ENCODE results near the gene AQP12B. TPM values are rescaled to one million over a fixed set of nuclear protein-coding genes. Genes with fewer than 3 reads are reported as not detected.
A peak's percentile ranks its signal among the peaks of the same experiment; 100 is the strongest.
"Not testable (repeated sequence)": the region's sequence is repeated elsewhere in the genome, so short reads cannot be mapped to it uniquely, and the experiment has no call there.

The AQP12B gene
- total RNA-seq, 2 donors from 2014 or later: not detected

- Mint-ChIP-seq H3K4me3 (no peak overlapping the region), H3K36me3 (ENCODE audit: low read depth) (no peaks in the 10 kb centered on the region), H3K27ac (no peak overlapping the region), H3K27me3 (peaks cover 41% of the 10 kb centered on the region), H3K9me3 (no peaks in the 10 kb centered on the region), H3K4me1 (no peaks in the 10 kb centered on the region)
- ATAC-seq (replicated peaks): no peak
Observed at GRCh38 chr2:240662681-240663080, 20.0 kb downstream of the AQP12B start.

DNA sequence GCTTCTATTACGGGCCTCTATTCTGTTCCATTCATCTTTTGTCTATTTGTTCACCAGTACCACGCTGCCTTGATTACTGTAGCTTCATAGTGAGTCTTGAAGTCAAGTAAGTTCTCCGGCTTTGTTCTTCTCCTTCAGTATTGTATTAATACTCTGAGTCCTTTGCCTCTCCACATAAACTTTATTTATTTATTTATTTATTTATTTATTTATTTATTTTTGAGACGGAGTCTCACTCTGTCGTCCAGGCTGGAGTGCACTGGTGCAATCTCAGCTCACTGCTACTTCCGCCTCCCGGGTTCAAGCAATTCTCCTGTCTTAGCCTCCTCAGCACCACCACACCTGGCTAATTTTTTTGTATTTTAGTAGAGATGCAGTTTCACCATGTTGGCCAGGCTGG, 22.8 kb downstream of the AQP12B start:
- peaks cover 29% of the 10 kb centered on the region for H3K27me3 Mint-ChIP-seq
- not testable (repeated sequence) for H3K9me3 Mint-ChIP-seq; H3K36me3 Mint-ChIP-seq (ENCODE audit: low read depth); H3K4me1 Mint-ChIP-seq; H3K4me3 Mint-ChIP-seq; ATAC-seq (replicated peaks); H3K27ac Mint-ChIP-seq

DNA sequence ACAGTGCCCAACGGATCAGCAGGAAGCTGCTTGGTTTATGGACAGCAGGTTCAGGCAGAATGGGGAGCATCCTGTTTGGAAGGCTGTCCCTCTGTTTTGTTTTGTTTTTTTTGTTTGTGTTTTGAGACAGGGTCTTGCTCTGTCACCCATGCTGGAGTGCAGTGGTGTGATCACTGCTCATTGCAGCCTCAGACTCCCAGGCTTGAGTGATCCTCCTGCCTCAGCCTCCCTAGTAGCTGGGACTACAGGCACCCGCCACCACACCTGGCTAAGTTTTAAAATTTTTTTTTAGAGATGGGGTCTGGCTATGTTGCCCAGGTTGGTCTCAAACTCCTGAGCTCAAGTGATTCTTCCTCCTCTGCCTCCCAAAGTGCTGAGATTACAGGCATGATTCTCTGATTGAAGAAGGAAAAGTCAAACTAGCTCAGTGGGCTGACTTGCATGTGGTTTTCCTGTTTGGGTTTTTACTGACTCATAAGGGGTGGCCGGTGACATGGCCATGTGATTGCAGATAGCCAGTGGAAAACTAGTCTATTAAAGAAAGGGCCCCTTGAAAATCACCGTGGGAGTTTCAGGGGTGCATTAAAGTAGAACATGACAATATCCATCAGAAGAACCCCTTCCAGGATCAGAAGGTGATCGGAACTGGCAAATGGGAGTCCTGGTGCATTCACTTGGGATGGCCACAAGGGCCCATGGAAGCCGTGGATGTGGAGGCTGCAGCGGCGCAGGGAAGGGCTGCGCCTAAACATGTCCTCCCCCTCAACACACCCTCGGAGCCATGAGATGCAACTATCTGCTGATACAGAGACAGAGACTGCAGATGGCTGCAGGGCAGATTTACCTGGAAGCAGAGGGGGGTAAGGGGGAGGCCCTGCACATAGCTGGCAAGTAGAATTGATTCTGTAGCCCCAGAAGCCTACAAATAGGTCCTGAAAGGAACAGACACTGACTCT, 26.5 kb downstream of the AQP12B start:
- no peaks in the 10 kb centered on the region for H3K36me3 Mint-ChIP-seq (ENCODE audit: low read depth)
- no peak overlapping the region for H3K4me3 Mint-ChIP-seq
- no peaks in the 10 kb centered on the region for H3K4me1 Mint-ChIP-seq
- peak; percentile 76 for ATAC-seq (replicated peaks)
- H3K27me3 Mint-ChIP-seq: peaks cover 29% of the 10 kb centered on the region
- no peak overlapping the region for H3K27ac Mint-ChIP-seq
- H3K9me3 Mint-ChIP-seq: no peaks in the 10 kb centered on the region

GRCh38 chr2:240651185-240651584, 31.5 kb downstream of the AQP12B start:
- Mint-ChIP-seq H3K27ac (no peak overlapping the region), H3K4me3 (no peak overlapping the region), H3K9me3 (no peaks in the 10 kb centered on the region), H3K4me1 (no peaks in the 10 kb centered on the region), H3K27me3 (peaks cover 30% of the 10 kb centered on the region), H3K36me3 (ENCODE audit: low read depth) (no peaks in the 10 kb centered on the region)
- ATAC-seq (replicated peaks): no peak

GRCh38 chr2:240650254-240650965, 32.3 kb downstream of the AQP12B start:
- H3K36me3 Mint-ChIP-seq (ENCODE audit: low read depth): no peaks in the 10 kb centered on the region
- ATAC-seq (replicated peaks): no peak
- no peak overlapping the region for H3K4me3 Mint-ChIP-seq

GRCh38 chr2:240649331-240649730, 33.4 kb downstream of the AQP12B start:
- no peaks in the 10 kb centered on the region for H3K36me3 Mint-ChIP-seq (ENCODE audit: low read depth)
- no peaks in the 10 kb centered on the region for H3K9me3 Mint-ChIP-seq
- H3K4me1 Mint-ChIP-seq: no peaks in the 10 kb centered on the region
- no peak for ATAC-seq (replicated peaks)
- H3K27ac Mint-ChIP-seq: no peak overlapping the region
- peaks cover 23% of the 10 kb centered on the region for H3K27me3 Mint-ChIP-seq
- H3K4me3 Mint-ChIP-seq: no peak overlapping the region

More at GRCh38 chr2:240650254-240650965, 32.3 kb downstream of the AQP12B start:
- H3K4me1 Mint-ChIP-seq: no peaks in the 10 kb centered on the region
- no peaks in the 10 kb centered on the region for H3K9me3 Mint-ChIP-seq
- H3K27ac Mint-ChIP-seq: no peak overlapping the region
- H3K27me3 Mint-ChIP-seq: peaks cover 30% of the 10 kb centered on the region

DNA sequence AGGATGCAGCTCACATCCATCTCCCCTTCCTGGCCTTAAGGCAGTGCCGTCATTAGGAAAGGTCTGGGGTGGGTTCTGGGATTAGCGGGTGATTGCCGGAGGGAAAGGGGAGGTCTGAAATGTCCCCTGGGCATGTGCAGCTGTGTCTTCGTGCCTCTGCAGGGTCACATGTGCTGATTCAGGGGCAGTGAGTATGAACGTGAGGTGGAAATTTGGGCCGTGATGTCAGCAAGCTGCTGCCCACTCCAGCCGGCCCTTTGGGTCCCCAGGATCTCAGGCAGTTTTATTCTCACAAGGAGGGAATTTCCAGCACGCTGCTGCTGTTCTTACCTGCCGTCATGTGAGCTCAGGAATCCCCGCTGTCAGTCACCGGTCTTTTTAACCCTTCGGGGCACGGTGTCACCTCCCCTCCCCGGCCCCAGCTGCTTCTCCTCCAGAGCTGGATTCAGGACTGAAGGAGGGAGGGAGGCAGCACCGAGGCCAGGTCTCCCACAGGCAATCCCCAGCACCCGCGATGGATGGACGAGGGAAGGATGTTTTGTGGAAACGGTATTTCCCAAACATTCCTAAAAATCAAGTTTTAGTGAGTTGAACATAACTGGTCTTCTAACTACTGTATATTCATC, 33.9 kb downstream of the AQP12B start:
- Mint-ChIP-seq H3K27me3 (peaks cover 23% of the 10 kb centered on the region), H3K4me1 (no peaks in the 10 kb centered on the region), H3K36me3 (ENCODE audit: low read depth) (no peaks in the 10 kb centered on the region), H3K4me3 (no peak overlapping the region), H3K9me3 (no peaks in the 10 kb centered on the region), H3K27ac (no peak overlapping the region)
- ATAC-seq (replicated peaks): no peak

GRCh38 chr2:240648155-240648649, 34.5 kb downstream of the AQP12B start:
- Mint-ChIP-seq H3K27me3 (peaks cover 23% of the 10 kb centered on the region), H3K27ac (no peak overlapping the region), H3K4me1 (no peaks in the 10 kb centered on the region), H3K4me3 (no peak overlapping the region), H3K36me3 (ENCODE audit: low read depth) (no peaks in the 10 kb centered on the region), H3K9me3 (no peaks in the 10 kb centered on the region)
- no peak for ATAC-seq (replicated peaks)

GRCh38 chr2:240647503-240648154, 35.1 kb downstream of the AQP12B start:
- no peak overlapping the region for H3K27ac Mint-ChIP-seq

DNA sequence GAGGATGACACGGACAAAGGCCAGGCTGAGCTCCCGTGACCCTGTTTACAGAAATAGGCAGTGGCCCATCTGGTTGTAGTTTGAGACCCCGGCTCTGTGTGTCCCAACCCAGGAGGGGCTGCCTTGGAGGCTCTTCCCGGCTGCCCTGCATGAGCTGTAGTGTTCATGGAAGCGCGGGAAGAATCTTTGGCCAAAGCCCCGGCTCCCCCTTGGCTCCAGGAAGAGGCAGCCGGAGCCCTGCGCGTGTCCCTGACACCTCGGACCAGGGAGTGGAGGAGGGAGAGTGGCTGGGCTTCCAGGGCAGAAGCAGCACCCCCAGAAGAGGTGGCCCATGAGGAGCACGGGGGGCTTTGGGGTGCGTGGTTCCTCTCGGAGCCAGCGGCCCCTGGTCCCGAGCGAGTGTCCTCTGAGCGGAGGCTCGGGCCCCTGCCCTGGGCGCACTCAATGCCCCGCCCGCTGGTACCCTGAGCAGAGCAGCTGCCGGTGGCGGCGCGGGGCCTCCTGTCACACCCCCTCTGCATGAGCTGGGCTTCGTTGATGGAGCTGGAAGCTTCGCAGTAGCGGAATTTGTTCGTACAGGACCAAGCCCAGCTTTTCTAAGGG, 35.7 kb downstream of the AQP12B start:
- Mint-ChIP-seq H3K27me3 (peaks cover 18% of the 10 kb centered on the region), H3K27ac (no peak overlapping the region), H3K4me1 (no peaks in the 10 kb centered on the region), H3K36me3 (ENCODE audit: low read depth) (no peaks in the 10 kb centered on the region), H3K4me3 (no peak overlapping the region), H3K9me3 (no peaks in the 10 kb centered on the region)
- ATAC-seq (replicated peaks): no peak

More at GRCh38 chr2:240647503-240648154, 35.1 kb downstream of the AQP12B start:
- ATAC-seq (replicated peaks): no peak
- H3K27me3 Mint-ChIP-seq: peaks cover 22% of the 10 kb centered on the region
- H3K36me3 Mint-ChIP-seq (ENCODE audit: low read depth): no peaks in the 10 kb centered on the region
- H3K4me3 Mint-ChIP-seq: no peak overlapping the region
- H3K9me3 Mint-ChIP-seq: no peaks in the 10 kb centered on the region
- H3K4me1 Mint-ChIP-seq: no peaks in the 10 kb centered on the region

GRCh38 chr2:240646176-240646899, 36.3 kb downstream of the AQP12B start:
- no peak for ATAC-seq (replicated peaks)

GRCh38 chr2:240645801-240646175, 36.9 kb downstream of the AQP12B start:
- Mint-ChIP-seq H3K4me3 (no peak overlapping the region), H3K27me3 (peaks cover 14% of the 10 kb centered on the region)

More at GRCh38 chr2:240646176-240646899, 36.3 kb downstream of the AQP12B start:
- Mint-ChIP-seq H3K27ac (no peak overlapping the region), H3K9me3 (no peaks in the 10 kb centered on the region), H3K36me3 (ENCODE audit: low read depth) (no peaks in the 10 kb centered on the region), H3K4me1 (no peaks in the 10 kb centered on the region), H3K27me3 (peaks cover 18% of the 10 kb centered on the region), H3K4me3 (no peak overlapping the region)

GRCh38 chr2:240645346-240645745, 37.3 kb downstream of the AQP12B start:
- Mint-ChIP-seq H3K9me3 (no peaks in the 10 kb centered on the region), H3K36me3 (ENCODE audit: low read depth) (no peaks in the 10 kb centered on the region), H3K4me1 (no peaks in the 10 kb centered on the region), H3K27ac (no peak overlapping the region), H3K4me3 (no peak overlapping the region), H3K27me3 (peaks cover 13% of the 10 kb centered on the region)
- no peak for ATAC-seq (replicated peaks)

More at GRCh38 chr2:240645801-240646175, 36.9 kb downstream of the AQP12B start:
- Mint-ChIP-seq H3K9me3 (no peaks in the 10 kb centered on the region), H3K27ac (no peak overlapping the region), H3K36me3 (ENCODE audit: low read depth) (no peaks in the 10 kb centered on the region), H3K4me1 (no peaks in the 10 kb centered on the region)
- no peak for ATAC-seq (replicated peaks)
